GM19463 (cell line): Measurements from ENCODE around the gene HIPK1.

ENCODE experiments used
- ATAC-seq: cut with Tn5 transposase; IDR thresholded peaks from one replicate; pipeline ENCODE4 v1.9.1; 2021; ENCODE audit warnings: mild to moderate bottlenecking, moderate library complexity; ENCODE audit not compliant: unreplicated experiment

Gene HIPK1

DNA sequence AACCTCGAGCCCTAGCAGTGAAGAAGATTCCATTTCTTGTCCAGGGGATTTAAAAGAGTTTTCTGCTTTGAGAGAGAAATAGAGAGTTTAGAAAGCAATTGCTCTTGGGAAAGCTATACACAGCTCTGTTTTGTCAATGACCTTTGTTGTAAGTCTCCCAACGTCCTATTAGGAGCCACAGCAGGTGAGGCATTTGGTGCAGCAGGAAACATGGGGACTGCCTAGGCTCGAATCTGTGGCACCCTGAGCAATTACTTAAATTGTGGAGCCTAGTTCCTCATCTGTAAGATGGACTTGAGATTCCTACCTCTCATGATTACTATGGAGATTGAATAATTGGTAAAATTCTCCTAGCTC lies 15.8 kb upstream of the HIPK1 start:
- no peak for ATAC-seq

DNA sequence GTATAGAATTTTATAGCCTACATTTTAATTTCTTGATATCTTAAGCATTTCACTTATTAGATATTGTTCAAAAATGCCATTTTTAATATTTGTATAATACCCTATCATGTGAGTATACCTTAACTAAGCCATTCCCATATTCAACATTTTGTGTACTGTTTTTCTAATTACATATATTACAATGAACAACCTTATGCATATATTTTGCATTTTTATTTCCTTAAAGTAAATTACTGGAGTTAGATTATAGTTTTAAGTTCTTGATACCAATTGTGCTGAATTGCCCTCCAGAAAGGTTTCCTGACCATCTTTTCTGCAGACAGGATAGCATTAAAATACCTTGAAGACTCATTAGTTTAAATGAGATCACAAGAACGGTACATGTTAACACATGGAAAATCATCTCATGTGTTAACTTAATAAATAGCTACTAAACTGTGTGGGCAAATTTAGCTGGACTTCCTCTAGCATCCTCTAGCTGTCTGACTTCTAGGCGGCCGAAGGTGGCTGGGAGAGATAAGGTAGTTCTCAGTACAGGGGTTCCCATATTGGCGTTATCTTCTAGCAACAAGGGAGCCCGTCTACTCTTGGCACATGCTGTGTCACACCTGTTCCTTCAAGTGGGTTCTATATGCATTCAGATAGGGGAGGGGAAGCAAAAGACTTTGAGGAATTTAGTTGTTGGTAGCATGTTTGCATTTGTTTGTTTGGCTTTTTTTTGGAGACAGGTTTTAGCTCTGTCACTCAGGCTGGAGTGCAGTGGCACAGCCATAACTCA lies 15.0 kb upstream of the HIPK1 start:
- ATAC-seq: no peak

DNA sequence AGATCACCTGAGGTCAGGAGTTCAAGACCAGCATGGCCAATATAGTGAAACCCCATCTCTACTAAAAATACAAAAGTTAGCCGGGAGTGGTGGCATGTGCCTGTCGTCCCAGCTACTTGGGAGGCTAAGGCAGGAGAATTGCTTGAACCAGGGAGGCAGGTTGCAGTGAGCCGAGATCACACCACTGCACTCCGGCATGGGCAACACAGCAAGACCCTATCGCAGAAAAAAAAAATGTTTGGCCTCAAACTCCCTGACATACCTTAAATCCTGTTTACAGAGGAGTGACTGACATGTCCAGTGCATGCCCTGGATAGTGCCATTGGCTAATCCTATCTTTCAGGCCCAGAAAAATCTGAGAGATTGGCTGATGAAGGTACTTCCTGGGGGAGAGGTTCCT lies 12.2 kb upstream of the HIPK1 start:
- no peak for ATAC-seq

DNA sequence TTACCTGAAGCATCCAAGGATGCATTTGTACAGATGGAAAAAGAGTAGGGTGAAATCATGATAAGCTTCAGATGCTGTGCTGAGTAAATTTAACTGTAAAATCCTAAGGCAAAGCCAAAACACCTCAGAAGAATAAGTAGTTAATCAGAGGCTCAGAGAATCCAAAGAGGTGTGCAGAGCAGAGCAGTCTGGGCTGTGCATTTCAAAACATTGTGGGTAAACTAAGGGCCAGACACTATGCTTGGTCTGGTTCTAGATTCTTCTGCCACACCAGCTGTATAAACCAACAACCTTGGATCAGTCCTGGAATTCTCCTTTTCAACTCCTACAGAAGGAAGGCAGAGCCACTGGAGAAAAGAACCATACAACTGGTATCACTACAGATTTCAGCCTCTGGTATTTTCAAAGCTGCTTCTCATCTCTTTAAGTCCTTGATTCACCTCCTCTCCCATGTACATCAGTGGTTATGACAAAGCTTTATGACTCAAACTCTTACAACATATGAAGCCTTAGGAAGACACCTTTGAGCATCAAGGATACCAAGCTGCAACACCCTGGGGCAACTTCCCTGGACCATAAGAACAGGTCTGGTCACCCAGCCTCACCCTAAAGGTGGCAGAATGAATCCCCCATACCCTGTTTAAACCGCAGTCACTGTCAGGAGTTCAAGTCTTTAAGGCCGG lies 11.6 kb upstream of the HIPK1 start:
- no peak for ATAC-seq

DNA sequence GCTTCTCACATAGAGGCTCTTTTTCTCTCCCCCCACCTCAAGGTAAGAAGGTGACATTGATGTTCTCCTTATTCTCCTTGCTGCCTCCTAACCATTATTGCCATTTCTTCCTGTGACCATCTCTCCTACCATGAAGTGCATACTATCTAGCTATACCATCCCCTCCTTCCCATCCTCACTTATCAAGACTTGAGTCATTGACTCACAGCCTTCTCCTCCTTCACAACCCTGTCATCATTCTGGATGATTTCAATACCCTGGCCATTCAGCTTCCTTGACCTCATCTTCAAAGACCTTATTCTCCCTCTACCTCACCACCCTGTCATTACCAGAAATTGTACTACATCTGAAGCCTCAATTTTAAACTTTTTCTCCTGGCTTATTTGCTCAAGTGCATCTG lies 10.9 kb upstream of the HIPK1 start:
- ATAC-seq: no peak

DNA sequence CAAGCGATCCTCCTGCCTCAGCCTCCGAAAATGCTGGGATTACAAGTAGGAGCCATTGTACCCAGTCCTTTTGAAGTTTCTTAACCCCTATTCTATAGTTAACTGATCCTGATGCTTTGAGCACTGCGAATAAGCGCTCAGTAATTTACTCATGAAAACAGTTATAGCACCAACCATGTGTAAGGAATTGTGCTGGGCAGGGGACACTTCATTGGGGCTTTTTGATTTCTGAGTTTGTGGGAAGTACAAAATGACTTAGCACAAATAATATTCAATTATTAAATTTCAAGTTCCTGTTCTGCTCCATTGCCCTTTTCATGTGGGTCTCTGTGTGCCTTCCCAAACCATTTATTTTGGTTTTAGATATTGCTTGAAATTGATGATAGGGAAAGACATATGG lies 6.2 kb upstream of the HIPK1 start:
- no peak for ATAC-seq

DNA sequence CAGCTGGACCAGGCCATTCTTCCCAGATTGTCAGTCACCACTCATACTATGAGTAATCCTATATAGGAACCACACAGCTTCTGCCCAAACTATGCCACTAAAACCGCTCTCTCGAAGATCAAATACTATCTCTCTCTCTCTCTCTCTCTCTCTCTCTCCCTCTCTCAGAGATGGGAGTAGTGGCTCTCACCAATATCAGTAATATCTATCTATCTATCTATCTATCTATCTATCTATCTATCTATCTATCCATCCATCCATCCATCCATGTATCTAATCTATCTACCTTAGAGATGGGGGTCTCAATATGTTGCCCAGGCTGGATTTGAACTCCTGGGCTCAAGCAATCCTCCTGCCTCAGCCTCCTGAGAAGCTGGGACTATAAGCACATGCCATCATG lies 4.7 kb upstream of the HIPK1 start:
- no peak for ATAC-seq

DNA sequence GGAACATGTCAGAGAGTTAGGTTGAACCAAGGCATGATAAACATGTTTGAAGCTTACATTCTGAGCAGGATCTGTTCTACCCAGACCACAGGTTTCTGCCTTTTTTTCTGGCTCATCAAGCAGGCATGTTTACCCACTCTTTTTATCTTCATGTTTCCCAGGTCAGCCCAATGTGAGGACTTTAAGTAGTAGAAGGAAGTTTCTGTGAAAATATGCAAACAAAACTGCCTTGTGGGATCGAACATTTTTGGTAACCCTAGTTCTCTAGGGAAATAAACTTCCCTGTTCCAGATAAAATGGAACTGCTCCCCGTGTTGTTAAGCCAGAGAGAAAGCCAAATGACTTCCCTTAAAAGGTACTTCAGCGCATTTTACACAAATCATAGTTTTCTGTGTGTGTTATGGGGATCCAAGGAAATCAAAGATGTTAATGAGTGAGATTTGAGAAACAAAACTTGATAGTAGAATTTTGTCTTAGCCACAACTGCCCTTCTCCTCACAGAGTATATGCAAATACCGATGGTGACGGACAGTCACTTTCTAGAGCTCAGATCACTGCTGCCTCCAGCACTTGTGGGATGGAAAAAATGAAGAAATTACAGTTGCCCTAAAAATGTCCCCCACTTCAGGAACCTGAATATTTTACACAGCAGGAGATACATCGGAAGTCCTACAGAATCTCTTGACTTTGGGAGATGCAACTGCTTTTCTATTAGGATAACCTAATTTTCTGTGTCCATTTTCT lies 765 bp upstream of the HIPK1 start:
- ATAC-seq: no peak

DNA sequence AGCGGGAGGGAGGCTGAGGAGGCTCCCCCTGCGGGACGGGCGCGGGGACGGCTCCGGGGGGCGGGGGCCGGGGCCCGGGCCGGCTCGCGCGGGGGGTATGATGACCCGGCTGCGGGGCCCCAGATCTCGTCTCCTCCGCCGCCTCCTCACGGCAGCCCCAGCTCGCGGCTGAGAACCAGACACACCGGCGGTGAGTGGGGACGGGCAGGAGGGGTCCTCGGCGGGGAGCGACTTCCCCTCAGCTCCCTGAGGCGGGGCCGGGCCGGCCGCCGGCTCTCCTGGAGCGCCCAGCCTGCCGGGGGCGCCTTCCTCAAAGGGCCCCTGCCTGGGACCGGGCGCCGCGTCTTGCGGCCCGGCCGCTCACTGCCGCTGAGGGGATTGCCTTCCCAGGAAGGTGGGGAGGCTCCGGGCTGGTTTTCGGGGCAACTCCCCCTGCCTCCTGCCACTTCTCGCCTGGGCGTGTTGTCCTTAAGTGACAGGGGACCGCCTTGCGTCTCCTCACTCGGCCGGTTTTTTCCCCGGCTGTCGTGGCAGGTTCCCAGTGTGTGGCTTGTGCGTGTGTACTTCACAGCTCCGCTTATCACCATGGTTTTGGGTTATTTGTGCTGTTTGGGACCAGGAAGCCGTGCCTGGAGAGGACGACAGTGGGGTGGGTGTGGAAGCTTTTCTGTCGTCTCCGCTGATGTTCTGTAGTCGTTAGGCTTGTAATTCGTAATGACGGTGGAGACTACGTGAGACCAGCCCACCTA lies 800 bp downstream of the HIPK1 start:
- ATAC-seq: peak; percentile 31

DNA sequence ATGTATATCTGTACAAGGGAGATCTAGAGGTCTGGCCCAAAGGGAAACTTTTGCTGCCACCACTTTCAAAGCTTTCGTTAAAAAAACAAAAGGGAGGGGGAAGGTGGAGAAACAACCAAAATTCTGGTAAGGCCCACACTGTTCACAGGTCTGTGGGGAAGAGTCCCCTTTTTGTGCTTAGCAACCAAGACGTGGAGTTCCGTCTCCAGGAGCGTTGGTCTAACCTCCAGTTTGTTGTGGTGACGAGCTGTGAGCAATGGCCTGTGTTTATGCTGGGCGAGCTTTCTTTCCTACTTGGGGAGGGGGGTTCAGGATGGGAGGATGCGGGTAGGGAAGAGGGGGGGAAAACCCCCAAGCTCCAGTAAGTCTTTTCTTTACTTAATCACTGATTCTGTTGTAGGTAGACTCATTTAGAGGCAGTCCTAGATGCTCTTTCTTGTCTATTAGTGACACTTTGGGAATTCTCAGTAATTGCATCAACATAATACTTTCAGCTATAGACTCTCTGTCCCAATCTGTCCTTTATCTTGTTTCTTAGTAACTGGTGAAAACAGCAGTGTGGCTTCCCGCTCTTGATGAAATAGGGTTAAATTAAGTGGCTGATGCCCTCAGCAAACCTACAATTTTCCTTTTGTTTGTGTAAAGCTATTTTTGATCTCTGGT lies 1.5 kb downstream of the HIPK1 start:
- ATAC-seq: peak; percentile 22

DNA sequence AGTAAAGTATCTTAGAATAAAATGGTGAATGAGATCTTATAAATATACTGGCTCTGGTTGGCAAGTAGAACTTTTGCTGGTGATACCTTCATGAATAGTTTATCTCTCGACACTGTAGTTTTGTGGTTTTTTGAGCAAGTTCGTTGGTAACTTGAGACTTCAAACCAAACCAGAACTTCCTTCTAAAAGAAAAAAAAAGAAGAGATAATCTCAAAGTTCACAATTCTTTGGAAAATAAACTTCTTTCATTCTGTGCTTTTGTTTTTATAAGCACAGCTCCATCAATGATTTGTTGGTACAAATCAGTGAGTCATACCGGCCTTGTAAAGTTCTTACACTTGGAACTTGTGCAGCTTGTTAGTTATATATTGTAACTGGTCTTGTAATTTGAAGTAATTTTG lies 2.3 kb downstream of the HIPK1 start:
- ATAC-seq: no peak

DNA sequence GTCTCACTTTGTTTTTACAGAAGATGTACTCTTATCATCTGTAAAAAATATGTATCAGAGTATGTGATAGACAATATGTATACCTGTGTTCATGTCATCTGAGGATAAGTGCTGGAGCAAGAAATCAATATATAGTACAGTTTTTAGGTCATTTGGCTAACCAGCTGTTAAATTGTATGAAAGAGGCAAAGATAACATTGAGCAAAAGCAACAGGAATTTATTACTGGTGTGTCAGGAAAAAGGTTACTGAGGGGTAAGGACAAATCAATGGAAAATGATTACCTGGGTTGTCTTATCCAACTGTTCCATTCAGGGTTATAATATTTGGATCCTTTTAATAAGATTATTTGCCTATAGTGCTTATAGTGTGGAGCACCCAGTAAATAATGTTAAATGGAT lies 4.9 kb downstream of the HIPK1 start:
- ATAC-seq: no peak

DNA sequence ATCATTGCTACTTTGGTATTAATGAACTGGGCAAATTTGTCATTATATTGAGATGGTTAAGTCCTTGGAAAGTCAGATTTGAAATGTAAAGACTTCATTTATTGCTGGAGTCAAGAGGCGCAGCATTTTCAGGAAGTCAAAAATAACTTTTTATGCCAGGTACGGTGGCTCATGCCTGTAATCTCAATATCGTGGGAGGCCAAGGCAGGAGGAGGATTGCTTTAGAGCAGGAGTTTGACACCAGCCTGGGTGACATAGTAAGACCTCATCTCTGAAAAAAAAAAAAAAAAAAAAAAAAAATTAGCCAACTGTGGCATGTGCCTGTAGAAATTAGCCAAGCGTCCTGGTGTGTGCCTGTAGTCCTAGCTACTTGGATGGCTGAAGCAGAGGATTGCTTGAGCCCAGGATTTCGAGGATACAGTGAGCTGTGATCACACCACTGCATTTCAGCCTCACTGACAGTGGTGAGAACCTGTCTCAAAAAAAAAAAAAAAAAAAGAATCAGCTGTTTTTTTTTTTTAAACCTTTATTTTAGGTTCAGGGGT lies 5.5 kb downstream of the HIPK1 start:
- ATAC-seq: no peak

DNA sequence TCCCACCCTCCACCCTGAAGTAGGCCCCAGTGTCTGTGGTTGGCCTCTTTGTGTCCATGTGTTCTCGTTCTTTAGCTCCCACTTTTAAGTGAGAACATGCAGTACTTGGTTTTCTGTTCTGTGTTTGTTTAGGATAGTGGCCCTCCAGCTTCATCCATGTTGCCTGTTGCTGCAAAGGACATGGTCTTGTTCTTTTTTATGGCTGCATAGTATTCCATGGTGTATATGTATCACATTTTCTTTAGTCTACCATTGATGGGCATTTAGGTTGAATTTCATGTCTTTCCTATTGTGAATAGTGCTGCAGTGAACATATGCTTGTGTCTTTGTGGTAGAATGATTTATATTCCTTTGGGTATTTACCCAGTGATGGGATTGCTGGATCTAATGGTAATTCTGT lies 6.1 kb downstream of the HIPK1 start:
- no peak for ATAC-seq

DNA sequence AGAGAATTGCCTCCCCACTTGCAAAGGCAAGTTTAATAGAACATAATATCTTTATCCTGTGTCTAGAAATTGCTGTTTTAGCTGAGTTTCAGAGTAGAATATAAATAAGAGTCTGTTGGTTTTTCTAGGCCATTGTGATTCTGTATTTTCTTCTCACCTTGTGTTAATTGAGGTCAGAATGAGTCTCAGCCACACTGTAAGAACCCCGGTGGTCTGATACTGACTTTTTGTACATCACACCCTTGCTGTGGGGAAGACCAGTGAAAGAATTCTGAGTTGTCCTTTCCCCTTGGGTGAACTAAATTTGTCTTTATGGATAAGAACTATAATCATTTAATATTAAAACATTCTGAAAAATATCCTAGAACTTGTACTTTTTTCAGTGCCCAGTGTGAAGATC lies 6.8 kb downstream of the HIPK1 start:
- ATAC-seq: no peak

DNA sequence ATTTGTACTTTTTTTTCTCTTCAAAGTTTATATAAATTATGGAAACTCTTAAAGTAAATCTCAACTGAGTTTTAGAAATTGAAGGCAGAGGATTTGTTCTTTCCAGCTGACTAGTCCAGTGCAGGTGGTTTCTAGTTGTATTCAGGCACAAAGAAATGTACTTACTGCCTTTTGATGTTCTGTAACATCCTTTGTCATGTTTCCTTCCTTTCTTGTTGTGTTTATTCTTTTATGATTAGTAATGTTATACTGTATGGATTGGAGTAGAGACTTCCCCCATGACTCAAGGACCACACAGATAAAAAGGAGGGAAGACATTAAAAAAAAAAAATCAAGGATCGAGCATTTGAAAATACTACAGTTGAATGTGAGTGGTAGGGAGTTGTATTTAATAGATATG lies 8.0 kb downstream of the HIPK1 start:
- ATAC-seq: no peak

DNA sequence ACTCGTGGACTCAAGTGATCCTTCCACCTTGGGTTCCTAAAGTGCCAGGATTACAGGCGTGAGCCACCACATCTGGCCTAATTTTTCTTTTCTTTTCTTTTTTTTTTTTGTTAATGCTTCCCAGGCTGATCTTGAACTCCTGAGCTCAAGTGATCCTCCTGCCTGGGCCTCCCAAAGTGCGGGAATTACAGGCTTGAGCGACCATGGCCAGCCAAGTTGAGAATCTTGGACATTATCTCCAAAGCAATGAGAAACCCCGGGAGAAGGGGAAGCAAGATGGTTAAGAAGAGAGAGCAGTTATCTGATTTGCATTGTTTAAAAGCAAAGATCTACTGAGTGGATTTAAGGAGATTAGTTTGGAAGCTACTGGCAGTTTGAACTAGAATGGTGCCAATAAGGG lies 9.1 kb downstream of the HIPK1 start:
- ATAC-seq: no peak

DNA sequence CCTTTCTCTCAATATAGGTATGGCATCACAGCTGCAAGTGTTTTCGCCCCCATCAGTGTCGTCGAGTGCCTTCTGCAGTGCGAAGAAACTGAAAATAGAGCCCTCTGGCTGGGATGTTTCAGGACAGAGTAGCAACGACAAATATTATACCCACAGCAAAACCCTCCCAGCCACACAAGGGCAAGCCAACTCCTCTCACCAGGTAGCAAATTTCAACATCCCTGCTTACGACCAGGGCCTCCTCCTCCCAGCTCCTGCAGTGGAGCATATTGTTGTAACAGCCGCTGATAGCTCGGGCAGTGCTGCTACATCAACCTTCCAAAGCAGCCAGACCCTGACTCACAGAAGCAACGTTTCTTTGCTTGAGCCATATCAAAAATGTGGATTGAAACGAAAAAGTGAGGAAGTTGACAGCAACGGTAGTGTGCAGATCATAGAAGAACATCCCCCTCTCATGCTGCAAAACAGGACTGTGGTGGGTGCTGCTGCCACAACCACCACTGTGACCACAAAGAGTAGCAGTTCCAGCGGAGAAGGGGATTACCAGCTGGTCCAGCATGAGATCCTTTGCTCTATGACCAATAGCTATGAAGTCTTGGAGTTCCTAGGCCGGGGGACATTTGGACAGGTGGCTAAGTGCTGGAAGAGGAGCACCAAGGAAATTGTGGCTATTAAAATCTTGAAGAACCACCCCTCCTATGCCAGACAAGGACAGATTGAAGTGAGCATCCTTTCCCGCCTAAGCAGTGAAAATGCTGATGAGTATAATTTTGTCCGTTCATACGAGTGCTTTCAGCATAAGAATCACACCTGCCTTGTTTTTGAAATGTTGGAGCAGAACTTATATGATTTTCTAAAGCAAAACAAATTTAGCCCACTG lies 11.5 kb downstream of the HIPK1 start:
- ATAC-seq: peak; percentile 78

DNA sequence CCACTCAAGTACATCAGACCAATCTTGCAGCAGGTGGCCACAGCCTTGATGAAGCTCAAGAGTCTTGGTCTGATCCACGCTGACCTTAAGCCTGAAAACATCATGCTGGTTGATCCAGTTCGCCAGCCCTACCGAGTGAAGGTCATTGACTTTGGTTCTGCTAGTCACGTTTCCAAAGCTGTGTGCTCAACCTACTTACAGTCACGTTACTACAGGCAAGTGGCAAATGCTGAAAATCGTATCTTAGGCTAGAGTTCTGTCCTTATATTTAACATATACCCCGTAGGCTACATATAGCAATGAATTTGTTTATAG lies 12.1 kb downstream of the HIPK1 start:
- no peak for ATAC-seq

DNA sequence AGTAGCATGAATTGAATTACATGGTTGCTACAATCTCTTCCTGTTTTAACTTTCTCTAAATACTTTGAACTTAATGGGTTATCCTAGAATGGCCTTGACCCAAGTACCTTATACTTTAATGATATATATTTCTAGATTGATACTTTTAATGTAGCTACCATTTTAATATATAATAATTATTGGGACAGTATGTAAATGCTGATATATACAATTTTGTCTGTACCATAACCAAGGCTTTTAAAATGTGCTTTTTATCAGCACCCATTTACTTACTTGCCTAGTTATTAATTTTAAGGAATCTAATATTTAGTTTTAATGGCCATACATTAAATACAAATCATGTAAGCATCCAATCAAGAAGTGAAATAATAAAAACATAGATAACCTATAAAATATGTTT lies 13.4 kb downstream of the HIPK1 start:
- ATAC-seq: no peak
